Gastroesophageal sphincter (tissue), 4 donors: ENCODE data around the gene HAO1. TPM values are rescaled to one million over a fixed set of nuclear protein-coding genes. Genes with fewer than 3 reads are reported as not detected.

Source experiments
- ATAC-seq: fragments of 150-250 bp; one replicate; pipeline ENCODE4 v1.9.1; 2016; ENCODE audit warnings: mild to moderate bottlenecking, moderate library complexity
- H3K27ac ChIP-seq, 4 donors: fragments of 200-600 bp; sonication (generic) in 3 of 4; 1 replicate in 3 of 4; 2 replicates in 1 of 4; pipeline ENCODE4 v1.5.1; 2016 to 2019
- H3K27me3 ChIP-seq: fragments of 200-600 bp; sonication (generic); one replicate; pipeline ENCODE4 v1.5.1; 2019
- H3K36me3 ChIP-seq, 2 donors: fragments of 200-600 bp; sonication (generic); one replicate each; pipeline ENCODE4 v1.5.1; 2019; ENCODE audit warnings: control low read depth in 1 of 2
- H3K4me1 ChIP-seq, 3 donors: fragments of 200-600 bp; sonication (generic); 1 replicate in 2 of 3; 2 replicates in 1 of 3; pipeline ENCODE4 v1.5.1; 2016 to 2019; ENCODE audit warnings: control low read depth in 2 of 3
- H3K4me3 ChIP-seq, 2 donors: fragments of 200-600 bp; sonication (generic); one replicate each; pipeline ENCODE4 v1.5.1; 2019; ENCODE audit warnings: mild to moderate bottlenecking in 1 of 2, moderate library complexity in 1 of 2
- H3K9me3 ChIP-seq, 3 donors: fragments of 200-600 bp; sonication (generic); one replicate each; pipeline ENCODE4 v1.5.1; 2017 to 2019; ENCODE audit warnings: control low read depth in 2 of 3
- CTCF ChIP-seq, 4 experiments: fragments of 200-600 bp in 2 of 4; fragments of 450-650 bp in 2 of 4; sonication (generic) in 1 of 4; IDR thresholded peaks; one replicate each; pipeline ENCODE4 v1.5.1; 2017 to 2019; ENCODE audit warnings: antibody characterized with exemption in 4 of 4, mild to moderate bottlenecking in 2 of 4, moderate library complexity in 2 of 4
- EP300 ChIP-seq: sonication (generic); formaldehyde crosslinking; IDR thresholded peaks from one replicate; pipeline ENCODE4 v1.6.1; 2017; ENCODE audit warnings: antibody characterized with exemption, mild to moderate bottlenecking
- POLR2A ChIP-seq, 2 donors: fragments of 450-650 bp; IDR thresholded peaks; one replicate each; pipeline ENCODE4 v1.6.1; 2017; ENCODE audit warnings: antibody characterized with exemption in 2 of 2, mild to moderate bottlenecking in 2 of 2, moderate library complexity in 1 of 2
- POLR2AphosphoS5 ChIP-seq: sonication (generic); formaldehyde crosslinking; IDR thresholded peaks from one replicate; pipeline ENCODE4 v1.6.1; 2017; ENCODE audit warnings: antibody characterized with exemption
- WGBS, 2 donors: methylation state at CpG; one replicate each; pipeline ENCODE4 v1.1.5; 2018; ENCODE audit warnings: low coverage in 1 of 2; 5-methylcytosine and 5-hydroxymethylcytosine counted together
- total RNA-seq, 4 donors: library from RNA; depleted of rRNA; stranded (reverse); fragments of >200 nt; gene quantifications; one replicate each; pipeline ENCODE4 v1.1.0, GENCODE V29; 2016

HAO1 gene
- total RNA-seq, 4 donors from 2014 or later = not detected

- H3K27ac ChIP-seq = no peak overlapping the region
- no peaks in the 10 kb centered on the region for H3K27me3 ChIP-seq
- H3K36me3 ChIP-seq = no peaks in the 10 kb centered on the region
- TF ChIP-seq POLR2A (IDR thresholded peaks at IDR 0.05) (no peak), POLR2AphosphoS5 (peak; percentile 39), EP300 (no peak), CTCF (IDR thresholded peaks at IDR 0.05) (no peak)
- ATAC-seq = no peak
- 13 to 20% methylated on average over 2 of the region's 2 CpGs for WGBS, 2 donors
- H3K4me3 ChIP-seq = no peak overlapping the region
- no peaks in the 10 kb centered on the region for H3K9me3 ChIP-seq
- H3K4me1 ChIP-seq = peaks cover 0 to 5% (median 0%) of the 10 kb centered on the region in 3 donors
These were observed 83.5 kb downstream of the HAO1 start for GRCh38 chr20:7856756-7857155.

- H3K9me3 ChIP-seq = no peaks in the 10 kb centered on the region
- no peak for TF ChIP-seq EP300
- H3K27ac ChIP-seq = no peak overlapping the region
- H3K27me3 ChIP-seq = no peaks in the 10 kb centered on the region
- no peak overlapping the region for H3K4me3 ChIP-seq
- WGBS, 2 donors = 78 to 100% methylated on average over 1 of the region's 1 CpG
- H3K36me3 ChIP-seq = no peaks in the 10 kb centered on the region
- peaks cover 0 to 5% (median 0%) of the 10 kb centered on the region in 3 donors for H3K4me1 ChIP-seq
- no peak for ATAC-seq
These were observed 84.7 kb downstream of the HAO1 start for GRCh38 chr20:7855545-7855944.

- no peak for TF ChIP-seq POLR2AphosphoS5
- no peaks in the 10 kb centered on the region for H3K9me3 ChIP-seq
- no peak overlapping the region for H3K4me3 ChIP-seq
- no peak overlapping the region for H3K27ac ChIP-seq
- no peaks in the 10 kb centered on the region for H3K27me3 ChIP-seq
- no peaks in the 10 kb centered on the region for H3K36me3 ChIP-seq
- no peaks in the 10 kb centered on the region for H3K4me1 ChIP-seq
- ATAC-seq = no peak
These were observed 86.8 kb downstream of the HAO1 start for GRCh38 chr20:7853493-7853892.

GRCh38 chr20:7850775-7851490 is 89.3 kb downstream of the HAO1 start:
- TF ChIP-seq POLR2AphosphoS5 = no peak
- TF ChIP-seq EP300 = no peak
- no peak for TF ChIP-seq CTCF (IDR thresholded peaks at IDR 0.05)
- Histone ChIP-seq H3K27ac (no peak overlapping the region), H3K27me3 (no peaks in the 10 kb centered on the region), H3K9me3 (no peaks in the 10 kb centered on the region), H3K4me3 (no peak overlapping the region), H3K4me1 (no peaks in the 10 kb centered on the region), H3K36me3 (no peaks in the 10 kb centered on the region)
- WGBS, 2 donors = 85 to 86% methylated on average over 6 to 7 of the region's 7 CpGs
- ATAC-seq = no peak

- no peaks in the 10 kb centered on the region for H3K27me3 ChIP-seq
- TF ChIP-seq CTCF (IDR thresholded peaks at IDR 0.05) (no peak), POLR2AphosphoS5 (no peak), EP300 (no peak), POLR2A (IDR thresholded peaks at IDR 0.05) (no peak)
- WGBS, 2 donors = 54 to 96% methylated on average over 2 of the region's 2 CpGs
- no peaks in the 10 kb centered on the region for H3K4me1 ChIP-seq
- no peaks in the 10 kb centered on the region for H3K9me3 ChIP-seq
- H3K27ac ChIP-seq = no peak overlapping the region
- H3K4me3 ChIP-seq = no peak overlapping the region
- no peaks in the 10 kb centered on the region for H3K36me3 ChIP-seq
- no peak for ATAC-seq
These were observed 90.6 kb downstream of the HAO1 start for GRCh38 chr20:7849675-7850074.

GRCh38 chr20:7848351-7848750 is 91.9 kb downstream of the HAO1 start:
- no peak for ATAC-seq
- H3K9me3 ChIP-seq = no peaks in the 10 kb centered on the region
- H3K4me1 ChIP-seq = no peaks in the 10 kb centered on the region
- H3K27me3 ChIP-seq = no peaks in the 10 kb centered on the region
- no peak overlapping the region for H3K27ac ChIP-seq
- 82 to 84% methylated on average over 2 of the region's 2 CpGs for WGBS, 2 donors
- no peak for TF ChIP-seq POLR2AphosphoS5
- TF ChIP-seq POLR2A (IDR thresholded peaks at IDR 0.05) = no peak
- no peak for TF ChIP-seq EP300
- no peak for TF ChIP-seq CTCF (IDR thresholded peaks at IDR 0.05)
- no peaks in the 10 kb centered on the region for H3K36me3 ChIP-seq
- no peak overlapping the region for H3K4me3 ChIP-seq
